Measurements from ENCODE around the gene ADAMTS15.

- TF ChIP-seq POLR2A (IDR thresholded peaks at IDR 0.05) (no peak), CTCF (IDR thresholded peaks at IDR 0.05) (no peak), EP300 (IDR thresholded peaks at IDR 0.05) (no peak)
Measured at GRCh38 chr11:130511765-130512164, 63.3 kb downstream of the ADAMTS15 start.
